K562 (cell line): ENCODE data around the gene PMPCA.

Experiments
- ATF3 ChIP-seq, 2 experiments: fragments of 450-650 bp in 1 of 2; sonication (generic) in 1 of 2; formaldehyde crosslinking in 1 of 2; IDR thresholded peaks in 1 of 2; conservative IDR thresholded peaks in 1 of 2; 2 replicates each; pipeline versions ENCODE4 v1.6.1 to v1.8.1; 2016 to 2023; ENCODE audit warnings: mild to moderate bottlenecking in 2 of 2, moderate library complexity in 2 of 2, inconsistent platforms in 1 of 2, missing genetic modification reagents in 1 of 2
- BCLAF1 ChIP-seq, 2 experiments: fragments of 450-650 bp in 1 of 2; IDR thresholded peaks; 2 replicates each; pipeline ENCODE4 v1.6.1; 2011 to 2017; ENCODE audit warnings: low read depth in 2 of 2, antibody characterized with exemption in 1 of 2, borderline replicate concordance in 1 of 2, low read length in 1 of 2, mild to moderate bottlenecking in 1 of 2, mixed read lengths in 1 of 2; ENCODE audit not compliant: control insufficient read depth in 1 of 2
- TRIM24 ChIP-seq, 2 experiments: fragments of 450-650 bp; IDR thresholded peaks; 2 replicates each; pipeline ENCODE4 v1.6.1; 2016
- ZFP30 ChIP-seq: fragments of 250-450 bp; sonication (Bioruptor Pico); IDR thresholded peaks from 2 replicates; pipeline ENCODE4 v1.8.0; 2022; ENCODE audit warnings: moderate library complexity, mild to moderate bottlenecking, inconsistent platforms, borderline replicate concordance

- TF ChIP-seq BCLAF1 (IDR thresholded peaks at IDR 0.05; ENCODE audit: borderline replicate concordance in 1 of 2, control insufficient read depth in 1 of 2, low read depth in 2 of 2, low read length in 1 of 2) (no peak), ATF3 (IDR thresholded peaks at IDR 0.05) (no peak), ATF3 (CRISPR knock-in tag; conservative IDR thresholded peaks at IDR 0.05) (no peak), ZFP30 (CRISPR knock-in tag) (no peak), TRIM24 (IDR thresholded peaks at IDR 0.05) (no peak)
Measured at GRCh38 chr9:136467766-136468165, 57.3 kb downstream of the PMPCA start.
